Mesenchymal stem cell (in vitro differentiated cells and primary cell): Measurements from ENCODE around the gene RNF214.

ENCODE experiments used
- DNase-seq: peaks from one replicate; pipeline ENCODE4 v3.0.0-alpha.2; 2013
- H2AFZ ChIP-seq: one replicate; pipeline ENCODE4 v1.6.1; 2013; ENCODE audit warnings: low read depth, mild to moderate bottlenecking, control low read depth, inconsistent platforms, low read length, moderate library complexity
- H2AK5ac ChIP-seq: 2 replicates; pipeline ENCODE4 v1.6.1; 2013; ENCODE audit warnings: low read length, moderate library complexity, mild to moderate bottlenecking, inconsistent platforms; ENCODE audit not compliant: severe bottlenecking
- H2BK120ac ChIP-seq: one replicate; pipeline ENCODE4 v1.6.1; 2013; ENCODE audit warnings: low read depth, mild to moderate bottlenecking, inconsistent platforms, low read length, moderate library complexity
- H2BK12ac ChIP-seq, 2 experiments: one replicate each; pipeline ENCODE4 v1.6.1; 2013; ENCODE audit warnings: inconsistent platforms in 2 of 2, low read length in 2 of 2, mild to moderate bottlenecking in 2 of 2, moderate library complexity in 2 of 2, control low read depth in 1 of 2
- H2BK15ac ChIP-seq: one replicate; pipeline ENCODE4 v1.6.1; 2013; ENCODE audit warnings: mild to moderate bottlenecking, low read depth, inconsistent platforms; ENCODE audit not compliant: poor library complexity, severe bottlenecking
- H2BK5ac ChIP-seq: 2 replicates; pipeline ENCODE4 v1.6.1; 2013; ENCODE audit warnings: low read depth, mild to moderate bottlenecking, low read length, control low read depth, inconsistent platforms; ENCODE audit not compliant: poor library complexity, severe bottlenecking
- H3K14ac ChIP-seq, 2 experiments: one replicate each; pipeline ENCODE4 v1.6.1; 2013; ENCODE audit warnings: inconsistent platforms in 2 of 2, low read length in 2 of 2, control low read depth in 1 of 2, mild to moderate bottlenecking in 1 of 2, moderate library complexity in 1 of 2
- H3K18ac ChIP-seq, 2 experiments: one replicate each; pipeline ENCODE4 v1.6.1; 2013; ENCODE audit warnings: inconsistent platforms in 2 of 2, low read length in 2 of 2, control low read depth in 1 of 2, low read depth in 1 of 2, mild to moderate bottlenecking in 1 of 2
- H3K23ac ChIP-seq, 2 experiments: one replicate each; pipeline ENCODE4 v1.6.1; 2013; ENCODE audit warnings: inconsistent platforms in 2 of 2, low read length in 2 of 2, mild to moderate bottlenecking in 2 of 2, moderate library complexity in 2 of 2, control low read depth in 1 of 2
- H3K27ac ChIP-seq: 2 replicates; pipeline ENCODE4 v1.5.1; 2013; ENCODE audit warnings: mild to moderate bottlenecking, moderate library complexity, low read length, control low read depth, inconsistent platforms; ENCODE audit not compliant: poor library complexity, severe bottlenecking
- H3K27me3 ChIP-seq, 2 experiments: 2 replicates each; pipeline versions ENCODE4 v1.6.1 to v1.7.0; 2013; ENCODE audit warnings: low read length in 2 of 2, mild to moderate bottlenecking in 2 of 2, moderate library complexity in 2 of 2, control low read depth in 1 of 2, inconsistent platforms in 1 of 2; ENCODE audit not compliant: control insufficient read depth in 1 of 2, insufficient read depth in 1 of 2
- H3K36me3 ChIP-seq, 2 experiments: 2 replicates each; pipeline versions ENCODE4 v1.6.1 to v1.7.0; 2013; ENCODE audit warnings: low read length in 2 of 2, control low read depth in 1 of 2, inconsistent platforms in 1 of 2, low read depth in 1 of 2, mild to moderate bottlenecking in 1 of 2; ENCODE audit not compliant: insufficient read depth in 2 of 2, control insufficient read depth in 1 of 2
- H3K4ac ChIP-seq, 2 experiments: one replicate each; pipeline ENCODE4 v1.6.1; 2013; ENCODE audit warnings: inconsistent platforms in 2 of 2, low read length in 2 of 2, mild to moderate bottlenecking in 2 of 2, moderate library complexity in 2 of 2, control low read depth in 1 of 2, low read depth in 1 of 2
- H3K4me1 ChIP-seq: 2 replicates; pipeline ENCODE4 v1.6.1; 2013; ENCODE audit warnings: low read depth, low read length, control low read depth; ENCODE audit not compliant: control insufficient read depth, insufficient read depth
- H3K4me2 ChIP-seq: 2 replicates; pipeline ENCODE4 v1.6.1; 2013; ENCODE audit warnings: low read length, mild to moderate bottlenecking, inconsistent platforms; ENCODE audit not compliant: poor library complexity, severe bottlenecking
- H3K4me3 ChIP-seq, 2 experiments: 2 replicates each; pipeline versions ENCODE4 v1.5.1 to v1.7.0; 2013; ENCODE audit warnings: low read length in 2 of 2, mild to moderate bottlenecking in 2 of 2, control low read depth in 1 of 2, low read depth in 1 of 2; ENCODE audit not compliant: insufficient read depth in 1 of 2
- H3K79me1 ChIP-seq: replicated peaks from 2 replicates; pipeline ENCODE4 v1.6.1; 2013; ENCODE audit warnings: mild to moderate bottlenecking, control low read depth, low read length, inconsistent platforms; ENCODE audit not compliant: poor library complexity, severe bottlenecking
- H3K9ac ChIP-seq: 2 replicates; pipeline ENCODE4 v1.7.0; 2013; ENCODE audit warnings: mild to moderate bottlenecking, low read length, moderate library complexity
- H3K9me3 ChIP-seq: 2 replicates; pipeline ENCODE4 v1.7.0; 2013; ENCODE audit warnings: mild to moderate bottlenecking, low read length; ENCODE audit not compliant: control insufficient read depth
- H4K8ac ChIP-seq: one replicate; pipeline ENCODE4 v1.6.1; 2013; ENCODE audit warnings: inconsistent platforms, mild to moderate bottlenecking, low read length, moderate library complexity
- H4K91ac ChIP-seq: one replicate; pipeline ENCODE4 v1.6.1; 2013; ENCODE audit warnings: mild to moderate bottlenecking, low read length, inconsistent platforms
- WGBS: methylation state at CpG from one replicate; pipeline ENCODE4 v1.1.7; 2013; ENCODE audit warnings: mixed read lengths; 5-methylcytosine and 5-hydroxymethylcytosine counted together

Gene RNF214

GRCh38 chr11:117188620-117189081 lies 43.8 kb upstream of the RNF214 start:
- no peak overlapping the region for H4K91ac ChIP-seq
- no peak overlapping the region for H2AFZ ChIP-seq
- H3K4me2 ChIP-seq: no peak overlapping the region
- no peaks in the 10 kb centered on the region for H3K9me3 ChIP-seq
- no peak overlapping the region for H3K18ac ChIP-seq
- H3K23ac ChIP-seq: no peak overlapping the region
- H2BK15ac ChIP-seq: no peak overlapping the region
- H3K27me3 ChIP-seq: no peaks in the 10 kb centered on the region
- H2AK5ac ChIP-seq: no peak overlapping the region
- H3K4me1 ChIP-seq: no peaks in the 10 kb centered on the region
- 88% methylated on average over 20 of the region's 20 CpGs for WGBS
- H2BK120ac ChIP-seq: no peak overlapping the region
- H3K4me3 ChIP-seq: no peak overlapping the region
- no peak overlapping the region for H2BK5ac ChIP-seq
- DNase-seq: no peak
- H3K36me3 ChIP-seq: peaks cover 81 to 82% of the 10 kb centered on the region in 2 experiments
- no peak overlapping the region for H4K8ac ChIP-seq
- H3K27ac ChIP-seq: no peak overlapping the region
- H3K14ac ChIP-seq: no peak overlapping the region
- no peak overlapping the region for H3K4ac ChIP-seq
- no peaks in the 10 kb centered on the region for H3K79me1 ChIP-seq
- no peak overlapping the region for H3K9ac ChIP-seq
- no peak overlapping the region for H2BK12ac ChIP-seq

- Histone ChIP-seq H2BK120ac (no peak overlapping the region), H2BK5ac (no peak overlapping the region), H3K27me3 (no peaks in the 10 kb centered on the region), H3K23ac (no peak overlapping the region), H2BK12ac (no peak overlapping the region), H3K14ac (no peak overlapping the region), H4K8ac (no peak overlapping the region), H3K4me2 (no peak overlapping the region), H3K9me3 (no peaks in the 10 kb centered on the region), H3K4ac (no peak overlapping the region), H3K27ac (no peak overlapping the region), H3K36me3 (peaks cover 78 to 82% of the 10 kb centered on the region in 2 experiments), H2AFZ (no peak overlapping the region), H4K91ac (peak overlapping the region; percentile 18), H3K4me3 (no peak overlapping the region), H3K4me1 (no peaks in the 10 kb centered on the region), H3K9ac (no peak overlapping the region), H3K79me1 (no peaks in the 10 kb centered on the region), H2BK15ac (no peak overlapping the region), H2AK5ac (no peak overlapping the region), H3K18ac (no peak overlapping the region)
- no peak for DNase-seq
- WGBS: 97% methylated on average over 22 of the region's 22 CpGs
Measured at GRCh38 chr11:117189191-117189940, 43.1 kb upstream of the RNF214 start.

GRCh38 chr11:117189941-117190544 lies 42.4 kb upstream of the RNF214 start:
- no peaks in the 10 kb centered on the region for H3K4me1 ChIP-seq
- H3K79me1 ChIP-seq: no peaks in the 10 kb centered on the region
- H3K4me3 ChIP-seq: no peak overlapping the region
- no peak overlapping the region for H3K4ac ChIP-seq
- no peak overlapping the region for H3K27ac ChIP-seq
- H2AK5ac ChIP-seq: no peak overlapping the region
- H2BK12ac ChIP-seq: no peak overlapping the region
- H2BK5ac ChIP-seq: no peak overlapping the region
- WGBS: 92% methylated on average over 8 of the region's 8 CpGs
- no peak overlapping the region for H4K91ac ChIP-seq
- H3K14ac ChIP-seq: no peak overlapping the region
- H2AFZ ChIP-seq: no peak overlapping the region
- no peaks in the 10 kb centered on the region for H3K9me3 ChIP-seq
- no peak overlapping the region for H2BK120ac ChIP-seq
- no peak overlapping the region for H2BK15ac ChIP-seq
- H3K4me2 ChIP-seq: no peak overlapping the region
- no peak overlapping the region for H4K8ac ChIP-seq
- H3K9ac ChIP-seq: no peak overlapping the region
- H3K27me3 ChIP-seq: no peaks in the 10 kb centered on the region
- H3K23ac ChIP-seq: no peak overlapping the region
- H3K18ac ChIP-seq: no peak overlapping the region
- DNase-seq: no peak
- peaks cover 78 to 84% of the 10 kb centered on the region in 2 experiments for H3K36me3 ChIP-seq

GRCh38 chr11:117191680-117192400 lies 40.6 kb upstream of the RNF214 start:
- no peak overlapping the region for H2BK5ac ChIP-seq
- H3K9ac ChIP-seq: no peak overlapping the region
- no peak overlapping the region for H2AK5ac ChIP-seq
- H3K4me1 ChIP-seq: no peaks in the 10 kb centered on the region
- no peaks in the 10 kb centered on the region for H3K79me1 ChIP-seq
- no peak for DNase-seq
- H3K27ac ChIP-seq: no peak overlapping the region
- H3K36me3 ChIP-seq: peaks cover 74 to 84% of the 10 kb centered on the region in 2 experiments
- no peak overlapping the region for H4K8ac ChIP-seq
- H2BK15ac ChIP-seq: no peak overlapping the region
- no peak overlapping the region for H2BK12ac ChIP-seq
- no peaks in the 10 kb centered on the region for H3K27me3 ChIP-seq
- no peaks in the 10 kb centered on the region for H3K9me3 ChIP-seq
- H2AFZ ChIP-seq: no peak overlapping the region
- no peak overlapping the region for H3K14ac ChIP-seq
- H3K18ac ChIP-seq: no peak overlapping the region
- no peak overlapping the region for H3K4ac ChIP-seq
- H2BK120ac ChIP-seq: no peak overlapping the region
- WGBS: 96% methylated on average over 25 of the region's 26 CpGs
- no peak overlapping the region for H3K23ac ChIP-seq
- H3K4me2 ChIP-seq: no peak overlapping the region
- no peak overlapping the region for H4K91ac ChIP-seq
- no peak overlapping the region for H3K4me3 ChIP-seq
